MM.1S (cell line): ENCODE measurements around the gene OR2T27.

Source experiments
- DNase-seq: peaks from one replicate; pipeline ENCODE4 v3.0.0-alpha.2; 2015
- H2AFZ ChIP-seq: fragments of 300-600 bp; sonication (generic); 2 replicates; pipeline ENCODE4 v1.6.0; 2016; ENCODE audit warnings: antibody characterized with exemption, low read length
- H3F3A ChIP-seq: fragments of 300-600 bp; sonication (generic); 2 replicates; pipeline ENCODE4 v1.6.1; 2016; ENCODE audit warnings: mild to moderate bottlenecking, antibody characterized with exemption, low read length, moderate library complexity, mixed read lengths; ENCODE audit not compliant: insufficient read depth
- H3K27ac ChIP-seq: fragments of 300-600 bp; sonication (generic); 2 replicates; pipeline ENCODE4 v1.5.1; 2016; ENCODE audit warnings: mild to moderate bottlenecking, low read length
- H3K27me3 ChIP-seq: fragments of 300-600 bp; sonication (generic); replicated peaks from 2 replicates; pipeline ENCODE4 v1.6.0; 2016; ENCODE audit warnings: low read length; ENCODE audit not compliant: insufficient read depth
- H3K36me3 ChIP-seq: fragments of 300-600 bp; sonication (generic); replicated peaks from 2 replicates; pipeline ENCODE4 v1.6.1; 2016; ENCODE audit warnings: mild to moderate bottlenecking, low read length, mixed read lengths; ENCODE audit not compliant: insufficient read depth
- H3K4me1 ChIP-seq: fragments of 300-600 bp; sonication (generic); 2 replicates; pipeline ENCODE4 v1.6.1; 2016; ENCODE audit warnings: low read length, mixed read lengths
- H3K4me2 ChIP-seq: fragments of 300-600 bp; sonication (generic); 2 replicates; pipeline ENCODE4 v1.6.0; 2016; ENCODE audit warnings: low read depth, low read length
- H3K4me3 ChIP-seq: fragments of 300-600 bp; sonication (generic); 2 replicates; pipeline ENCODE4 v1.5.1; 2016; ENCODE audit warnings: low read length, mixed read lengths
- H3K79me2 ChIP-seq: fragments of 300-600 bp; sonication (generic); 2 replicates; pipeline ENCODE4 v1.6.1; 2016; ENCODE audit warnings: mixed run types, low read length, mixed read lengths
- H3K9ac ChIP-seq: fragments of 300-600 bp; sonication (generic); 2 replicates; pipeline ENCODE4 v1.6.1; 2016; ENCODE audit warnings: low read length, mixed read lengths
- H3K9me2 ChIP-seq: fragments of 300-600 bp; sonication (generic); replicated peaks from 2 replicates; pipeline ENCODE4 v1.6.1; 2016; ENCODE audit warnings: mild to moderate bottlenecking, low read length, mixed read lengths; ENCODE audit not compliant: insufficient read depth
- H3K9me3 ChIP-seq: fragments of 300-600 bp; sonication (generic); replicated peaks from 2 replicates; pipeline ENCODE4 v1.6.1; 2016; ENCODE audit warnings: mild to moderate bottlenecking, low read length, mixed read lengths; ENCODE audit not compliant: insufficient read depth
- H4K20me1 ChIP-seq: fragments of 300-600 bp; sonication (generic); 2 replicates; pipeline ENCODE4 v1.6.1; 2016; ENCODE audit warnings: mild to moderate bottlenecking, low read length, moderate library complexity, mixed read lengths; ENCODE audit not compliant: insufficient read depth
- CTCF ChIP-seq: fragments of 300-600 bp; sonication (generic); IDR thresholded peaks from 2 replicates; pipeline ENCODE4 v1.5.1; 2016; ENCODE audit warnings: antibody characterized with exemption, low read length, mixed read lengths
- EZH2 ChIP-seq: fragments of 300-600 bp; sonication (generic); optimal IDR thresholded peaks from 2 replicates; pipeline ENCODE3; 2017; ENCODE audit warnings: low read depth, mild to moderate bottlenecking, antibody characterized with exemption, low read length, mixed read lengths
- EZH2phosphoT487 ChIP-seq: fragments of 300-600 bp; sonication (generic); IDR thresholded peaks from 2 replicates; pipeline ENCODE4 v1.6.1; 2018; ENCODE audit warnings: antibody characterized with exemption, low read length

OR2T27 gene

GRCh38 chr1:248625971-248626370 lies 29.4 kb downstream of the OR2T27 start:
- Histone ChIP-seq H4K20me1 (no peaks in the 10 kb centered on the region), H3K36me3 (no peaks in the 10 kb centered on the region), H3K27ac (no peak overlapping the region), H3K4me3 (no peak overlapping the region), H3K27me3 (no peaks in the 10 kb centered on the region), H3K4me2 (no peak overlapping the region), H3K9me2 (no peaks in the 10 kb centered on the region), H2AFZ (no peak overlapping the region), H3F3A (no peaks in the 10 kb centered on the region), H3K4me1 (no peaks in the 10 kb centered on the region), H3K79me2 (no peaks in the 10 kb centered on the region), H3K9ac (no peak overlapping the region), H3K9me3 (no peaks in the 10 kb centered on the region)
- no peak for TF ChIP-seq EZH2
- TF ChIP-seq EZH2phosphoT487: no peak
- no peak for TF ChIP-seq CTCF
- no peak for DNase-seq

DNA sequence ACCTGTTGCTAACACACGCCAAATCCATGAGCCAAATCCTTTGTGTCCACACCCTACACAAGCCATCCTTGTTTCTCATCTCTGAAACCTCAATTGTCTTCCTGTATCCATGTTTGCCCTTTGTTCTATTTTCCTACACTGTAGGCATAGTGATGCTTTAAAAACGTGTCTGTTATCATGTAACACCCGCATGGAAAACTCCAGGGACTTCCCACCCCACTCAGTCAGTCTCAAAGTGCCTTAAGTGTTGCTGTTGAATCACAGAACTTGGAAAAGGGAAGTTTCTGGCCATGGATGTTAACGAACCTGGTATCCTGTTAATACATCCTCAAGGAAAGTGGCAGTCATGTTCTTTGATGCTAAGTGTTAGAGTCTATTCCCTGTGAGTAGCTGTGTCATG lies 30.2 kb downstream of the OR2T27 start:
- no peaks in the 10 kb centered on the region for H3K9me2 ChIP-seq
- no peaks in the 10 kb centered on the region for H3K36me3 ChIP-seq
- H3F3A ChIP-seq: no peaks in the 10 kb centered on the region
- H3K4me1 ChIP-seq: no peaks in the 10 kb centered on the region
- no peaks in the 10 kb centered on the region for H3K79me2 ChIP-seq
- H3K27ac ChIP-seq: no peak overlapping the region
- no peak overlapping the region for H2AFZ ChIP-seq
- H3K4me2 ChIP-seq: no peak overlapping the region
- H3K9me3 ChIP-seq: no peaks in the 10 kb centered on the region
- H4K20me1 ChIP-seq: no peaks in the 10 kb centered on the region
- H3K9ac ChIP-seq: no peak overlapping the region
- DNase-seq: no peak
- TF ChIP-seq CTCF: no peak
- no peak for TF ChIP-seq EZH2
- TF ChIP-seq EZH2phosphoT487: no peak
- no peak overlapping the region for H3K4me3 ChIP-seq
- no peaks in the 10 kb centered on the region for H3K27me3 ChIP-seq

GRCh38 chr1:248622570-248623001 lies 32.7 kb downstream of the OR2T27 start:
- no peak overlapping the region for H2AFZ ChIP-seq
- H3K9ac ChIP-seq: no peak overlapping the region
- no peaks in the 10 kb centered on the region for H3K9me2 ChIP-seq
- H3F3A ChIP-seq: no peaks in the 10 kb centered on the region
- DNase-seq: peak; percentile 30
- no peaks in the 10 kb centered on the region for H3K27me3 ChIP-seq
- no peak overlapping the region for H3K4me3 ChIP-seq
- H3K4me1 ChIP-seq: no peaks in the 10 kb centered on the region
- no peaks in the 10 kb centered on the region for H3K9me3 ChIP-seq
- H3K79me2 ChIP-seq: no peaks in the 10 kb centered on the region
- no peaks in the 10 kb centered on the region for H3K36me3 ChIP-seq
- TF ChIP-seq CTCF (peak; percentile 49), EZH2 (no peak)
- H4K20me1 ChIP-seq: no peaks in the 10 kb centered on the region
- H3K27ac ChIP-seq: no peak overlapping the region
- no peak overlapping the region for H3K4me2 ChIP-seq
